ENCODE measurements around the gene ARHGAP26.

Gene ARHGAP26

GRCh38 chr5:143176048-143176447 lies 405.9 kb downstream of the ARHGAP26 start:
- DNase-seq (ENCODE audit: low spot score), result no peak
- peak overlapping the region; percentile 29; the same call in 1 of the 2 replicates for H3K27ac ChIP-seq
- ChIA-PET CTCF (no interaction called here), POLR2A (ENCODE audit: low non-redundant PET) (no interaction called here)
- no peak for TF ChIP-seq CTCF (conservative IDR thresholded peaks at IDR 0.05; ENCODE audit: low read depth)

DNA sequence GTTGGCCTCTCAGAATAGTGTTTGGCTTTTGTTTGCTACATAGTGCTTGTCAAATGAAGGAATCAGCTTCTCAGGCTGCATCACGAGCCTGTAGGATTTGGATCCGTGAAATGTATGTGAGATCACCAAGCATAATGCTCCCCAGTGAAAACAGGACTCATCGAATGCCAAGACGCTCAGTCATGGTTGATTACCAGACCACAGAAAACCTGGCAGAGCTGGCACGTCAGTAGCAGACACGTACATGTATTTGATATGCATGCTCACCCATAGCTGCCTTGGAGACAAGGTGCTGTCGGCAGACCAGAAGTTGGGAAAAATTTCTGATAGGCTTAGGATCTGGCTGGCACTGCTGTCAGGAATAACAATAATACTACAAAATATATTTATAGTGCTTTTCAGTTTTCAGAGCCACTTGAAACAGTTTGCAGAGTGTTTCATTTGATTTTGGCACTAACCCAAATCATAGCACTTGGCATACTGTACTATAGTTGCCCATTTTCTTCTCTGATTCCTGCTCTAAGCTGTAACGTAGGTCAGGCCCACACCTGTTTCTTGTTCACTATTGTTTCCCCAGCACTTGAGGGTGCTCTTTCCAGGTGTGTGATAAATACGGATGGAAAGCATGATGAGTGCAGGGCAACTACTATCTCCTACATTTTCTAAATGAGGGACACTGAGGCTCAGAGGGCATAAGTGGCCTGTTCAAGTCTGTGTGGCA lies 407.2 kb downstream of the ARHGAP26 start:
- peak overlapping the region; percentile 90 for H3K27ac ChIP-seq
- ChIA-PET POLR2A (ENCODE audit: low non-redundant PET) (no interaction called here), CTCF (interaction anchor here (0.6 to 1.1 kb wide), 2 partner anchors 16 to 36 kb away, joined by 3 read pairs; no protein-coding TSS in a partner anchor)
- no peak for TF ChIP-seq CTCF (conservative IDR thresholded peaks at IDR 0.05; ENCODE audit: low read depth)
- peak; percentile 96 for DNase-seq (ENCODE audit: low spot score)

DNA sequence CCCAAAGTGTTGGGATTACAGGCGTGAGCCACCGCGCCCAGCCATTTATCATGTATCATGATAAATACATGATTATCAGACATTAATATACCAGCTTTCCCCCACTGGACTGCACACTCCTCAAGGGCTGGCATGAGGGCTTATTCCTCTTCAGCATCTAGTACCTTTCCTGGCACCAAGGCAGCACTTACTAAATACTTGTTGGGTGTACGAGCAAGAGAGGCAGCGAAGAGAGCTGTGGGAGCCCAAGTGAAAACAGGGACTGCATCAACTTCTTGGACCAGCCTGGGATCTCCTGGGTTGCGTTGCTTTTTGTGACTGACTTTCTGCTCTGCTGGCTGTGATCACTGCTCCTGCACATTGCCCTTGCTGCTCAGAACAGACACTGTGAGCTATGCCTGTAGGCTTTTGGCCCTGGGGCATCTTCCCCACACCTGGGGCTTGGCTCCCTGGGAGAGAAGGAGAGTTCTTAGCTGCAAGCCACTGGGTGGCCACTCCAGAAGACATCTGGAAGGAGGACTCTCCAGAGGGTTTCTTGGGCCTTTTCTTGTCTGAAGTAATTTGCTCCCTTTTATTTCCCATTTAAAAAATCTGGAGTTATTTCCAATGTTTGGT lies 409.1 kb downstream of the ARHGAP26 start:
- peak overlapping the region; percentile 90 for H3K27ac ChIP-seq
- TF ChIP-seq CTCF (conservative IDR thresholded peaks at IDR 0.05; ENCODE audit: low read depth), result no peak
- ChIA-PET POLR2A (ENCODE audit: low non-redundant PET) (no interaction called here), CTCF (interaction anchor here (0.7 kb wide), 1 partner anchor 13 kb away, joined by 4 read pairs; no protein-coding TSS in a partner anchor)
- no peak for DNase-seq (ENCODE audit: low spot score)

GRCh38 chr5:143180751-143181150 lies 410.6 kb downstream of the ARHGAP26 start:
- CTCF ChIA-PET, result no interaction called here
- POLR2A ChIA-PET (ENCODE audit: low non-redundant PET), result no interaction called here
- no peak for DNase-seq (ENCODE audit: low spot score)
- no peak for TF ChIP-seq CTCF (conservative IDR thresholded peaks at IDR 0.05; ENCODE audit: low read depth)
- H3K27ac ChIP-seq, result no peak overlapping the region

DNA sequence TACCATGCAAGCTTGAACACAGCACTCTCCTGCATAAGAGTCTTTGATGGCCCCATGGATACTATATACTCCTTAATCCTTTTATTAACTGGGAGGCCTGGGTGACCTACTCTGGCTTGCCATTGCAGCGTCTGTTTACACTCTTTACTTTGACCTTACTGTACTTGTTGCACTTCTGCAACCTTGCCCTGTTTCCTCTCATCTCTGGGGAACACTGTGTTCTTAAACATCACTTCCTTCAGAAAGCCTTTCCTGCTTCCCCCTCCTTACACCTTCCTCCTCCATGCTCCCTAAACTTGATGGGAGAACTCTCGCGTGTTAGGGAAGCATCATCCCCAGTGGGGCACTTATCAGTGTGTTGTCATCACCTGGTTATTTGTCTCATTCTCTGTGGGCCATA lies 411.0 kb downstream of the ARHGAP26 start:
- ChIA-PET CTCF (no interaction called here), POLR2A (ENCODE audit: low non-redundant PET) (no interaction called here)
- no peak for TF ChIP-seq CTCF (conservative IDR thresholded peaks at IDR 0.05; ENCODE audit: low read depth)
- no peak for DNase-seq (ENCODE audit: low spot score)
- H3K27ac ChIP-seq, result no peak overlapping the region

DNA sequence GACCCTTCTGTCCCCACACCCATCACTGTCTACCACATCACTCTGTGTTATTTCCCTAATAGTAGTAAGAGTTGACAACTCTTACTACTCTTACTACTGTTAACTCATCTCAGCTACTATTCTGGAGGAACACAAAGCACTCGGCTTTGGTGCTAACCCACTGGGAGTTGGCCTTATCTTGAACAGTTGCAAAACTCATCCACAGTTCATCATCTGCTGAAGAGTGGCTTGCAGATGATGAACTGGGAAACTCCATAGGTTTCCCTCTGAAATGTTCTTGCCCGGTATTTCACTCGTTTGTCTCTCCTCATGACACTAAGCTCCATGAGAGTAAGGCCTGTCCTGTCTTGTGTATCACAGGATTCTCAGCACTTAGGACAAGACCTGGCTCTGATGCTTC lies 411.9 kb downstream of the ARHGAP26 start:
- TF ChIP-seq CTCF (conservative IDR thresholded peaks at IDR 0.05; ENCODE audit: low read depth), result no peak
- ChIA-PET CTCF (no interaction called here), POLR2A (ENCODE audit: low non-redundant PET) (no interaction called here)
- DNase-seq (ENCODE audit: low spot score), result no peak
- H3K27ac ChIP-seq, result no peak overlapping the region
